ENCODE measurements around the gene MBNL3.
"Not testable (repeated sequence)": the region's sequence is repeated elsewhere in the genome, so short reads cannot be mapped to it uniquely, and the experiment has no call there.

MBNL3 gene

GRCh38 chrX:132367984-132368383, 120.9 kb downstream of the MBNL3 start:
- DNase-seq, result no peak

- DNase-seq, result no peak
Observed at GRCh38 chrX:132367314-132367713, 121.5 kb downstream of the MBNL3 start.

GRCh38 chrX:132365490-132365889, 123.3 kb downstream of the MBNL3 start:
- DNase-seq, result no peak

- DNase-seq, result no peak
Observed at GRCh38 chrX:132364313-132364712, 124.5 kb downstream of the MBNL3 start.

GRCh38 chrX:132353430-132353829, 135.4 kb downstream of the MBNL3 start:
- no peak for DNase-seq

GRCh38 chrX:132336172-132336571, 152.7 kb downstream of the MBNL3 start:
- no peak for DNase-seq

- no peak for DNase-seq
Observed at GRCh38 chrX:132333351-132333750, 155.5 kb downstream of the MBNL3 start.

GRCh38 chrX:132331532-132331931, 157.3 kb downstream of the MBNL3 start:
- no peak for DNase-seq

- DNase-seq, result no peak
Observed at GRCh38 chrX:132331000-132331399, 157.8 kb downstream of the MBNL3 start.

- no peak for DNase-seq
Observed at GRCh38 chrX:132330156-132330729, 158.6 kb downstream of the MBNL3 start.

GRCh38 chrX:132326960-132327359, 161.9 kb downstream of the MBNL3 start:
- DNase-seq, result not testable (repeated sequence)

Data from NCI-H1436 (cell line).